22Rv1 (cell line): ENCODE measurements around the gene TAF8.

Experiments
- ZFX ChIP-seq: fragments of 450-650 bp; IDR thresholded peaks from 2 replicates; pipeline ENCODE4 v1.6.1; 2017; ENCODE audit warnings: antibody characterized with exemption, borderline replicate concordance
- TF ChIP-seq, protein P1 (sequence below): fragments of 450-650 bp; IDR thresholded peaks from 2 replicates; pipeline ENCODE4 v1.5.1; 2017; ENCODE audit warnings: mild to moderate bottlenecking

- TF ChIP-seq, protein P1, sequence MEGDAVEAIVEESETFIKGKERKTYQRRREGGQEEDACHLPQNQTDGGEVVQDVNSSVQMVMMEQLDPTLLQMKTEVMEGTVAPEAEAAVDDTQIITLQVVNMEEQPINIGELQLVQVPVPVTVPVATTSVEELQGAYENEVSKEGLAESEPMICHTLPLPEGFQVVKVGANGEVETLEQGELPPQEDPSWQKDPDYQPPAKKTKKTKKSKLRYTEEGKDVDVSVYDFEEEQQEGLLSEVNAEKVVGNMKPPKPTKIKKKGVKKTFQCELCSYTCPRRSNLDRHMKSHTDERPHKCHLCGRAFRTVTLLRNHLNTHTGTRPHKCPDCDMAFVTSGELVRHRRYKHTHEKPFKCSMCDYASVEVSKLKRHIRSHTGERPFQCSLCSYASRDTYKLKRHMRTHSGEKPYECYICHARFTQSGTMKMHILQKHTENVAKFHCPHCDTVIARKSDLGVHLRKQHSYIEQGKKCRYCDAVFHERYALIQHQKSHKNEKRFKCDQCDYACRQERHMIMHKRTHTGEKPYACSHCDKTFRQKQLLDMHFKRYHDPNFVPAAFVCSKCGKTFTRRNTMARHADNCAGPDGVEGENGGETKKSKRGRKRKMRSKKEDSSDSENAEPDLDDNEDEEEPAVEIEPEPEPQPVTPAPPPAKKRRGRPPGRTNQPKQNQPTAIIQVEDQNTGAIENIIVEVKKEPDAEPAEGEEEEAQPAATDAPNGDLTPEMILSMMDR, result no peak
- no peak for TF ChIP-seq ZFX
Measured at GRCh38 chr6:42010185-42010891, 40.0 kb upstream of the TAF8 start.
